ENCODE data around the gene TBR1. TPM values are rescaled to one million over a fixed set of nuclear protein-coding genes. Genes with fewer than 3 reads are reported as not detected.

Gene TBR1
- total RNA-seq, 1 donor from 2014 or later = not detected

GRCh38 chr2:161388146-161388779 is 27.8 kb upstream of the TBR1 start:
- no peak overlapping the region for H2AFZ ChIP-seq (replicated peaks)
- no peaks in the 10 kb centered on the region for H3K27me3 ChIP-seq
- H4K20me1 ChIP-seq (ENCODE audit: low read depth) = no peaks in the 10 kb centered on the region
- no peaks in the 10 kb centered on the region for H3K9me3 Mint-ChIP-seq
- H3K4me1 ChIP-seq = no peaks in the 10 kb centered on the region
- H3K36me3 ChIP-seq = peaks cover 3% of the 10 kb centered on the region
- no peaks in the 10 kb centered on the region for H3K79me2 ChIP-seq (ENCODE audit: low read depth)
- no peak overlapping the region for H3K4me3 ChIP-seq
- H3K4me3 Mint-ChIP-seq = no peak overlapping the region
- H3K9ac ChIP-seq = no peak overlapping the region
- peaks cover 16% of the 10 kb centered on the region for H3K36me3 Mint-ChIP-seq
- no peaks in the 10 kb centered on the region for H3K9me3 ChIP-seq (ENCODE audit: low read depth)
- no peak overlapping the region for H3K4me2 ChIP-seq
- no peaks in the 10 kb centered on the region for H3K4me1 Mint-ChIP-seq
- no peak for DNase-seq (ENCODE audit: low spot score)
- H3F3A ChIP-seq (ENCODE audit: low read depth) = no peaks in the 10 kb centered on the region
- no peak overlapping the region for H3K27ac Mint-ChIP-seq
- no peak overlapping the region for H3K27ac ChIP-seq
- TF ChIP-seq CTCF (IDR thresholded peaks at IDR 0.05) = no peak
- no peak for TF ChIP-seq EZH2 (IDR thresholded peaks at IDR 0.05)
- no peak for TF ChIP-seq EZH2phosphoT487 (IDR thresholded peaks at IDR 0.05)
- H3K27me3 Mint-ChIP-seq (ENCODE audit: insufficient read depth, low read depth) = no peaks in the 10 kb centered on the region

- DNase-seq (ENCODE audit: low spot score) = no peak
- Mint-ChIP-seq H3K27ac (no peak overlapping the region), H3K9me3 (no peaks in the 10 kb centered on the region)
Observed at GRCh38 chr2:161391737-161392506, 24.2 kb upstream of the TBR1 start.

DNA sequence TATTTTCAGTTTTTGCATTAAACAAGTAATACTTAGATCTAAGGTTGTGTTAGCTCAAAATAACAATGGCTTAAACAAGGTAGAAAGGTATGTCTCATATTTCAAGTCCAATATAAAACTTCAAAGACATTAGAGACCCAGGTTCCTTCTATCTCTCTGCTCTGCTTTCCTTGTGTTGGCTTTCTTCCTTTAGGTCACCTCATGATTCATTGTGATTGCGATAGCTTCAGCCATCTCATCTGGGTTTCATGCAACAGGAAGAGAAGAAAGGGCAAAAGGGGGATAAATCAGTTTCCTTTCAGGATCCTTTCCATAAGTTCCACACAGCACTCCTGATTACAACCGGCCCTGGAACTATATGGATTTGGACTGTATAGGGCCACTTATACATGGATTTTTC is 16.0 kb upstream of the TBR1 start:
- H3K9me3 Mint-ChIP-seq = no peaks in the 10 kb centered on the region
- H3K4me3 Mint-ChIP-seq = no peak overlapping the region
- DNase-seq (ENCODE audit: low spot score) = no peak
- no peak overlapping the region for H3K27ac ChIP-seq
- H3K4me1 ChIP-seq = no peaks in the 10 kb centered on the region
- no peaks in the 10 kb centered on the region for H3K9me3 ChIP-seq (ENCODE audit: low read depth)
- no peaks in the 10 kb centered on the region for H3K27me3 ChIP-seq
- no peak overlapping the region for H2AFZ ChIP-seq (replicated peaks)
- no peaks in the 10 kb centered on the region for H3F3A ChIP-seq (ENCODE audit: low read depth)
- no peaks in the 10 kb centered on the region for H3K79me2 ChIP-seq (ENCODE audit: low read depth)
- H3K9ac ChIP-seq = no peak overlapping the region
- no peak overlapping the region for H3K4me3 ChIP-seq
- no peaks in the 10 kb centered on the region for H3K4me1 Mint-ChIP-seq
- no peak for TF ChIP-seq CTCF (IDR thresholded peaks at IDR 0.05)
- TF ChIP-seq EZH2phosphoT487 (IDR thresholded peaks at IDR 0.05) = no peak
- TF ChIP-seq EZH2 (IDR thresholded peaks at IDR 0.05) = no peak
- peaks cover 12% of the 10 kb centered on the region for H3K36me3 ChIP-seq
- H3K27ac Mint-ChIP-seq = no peak overlapping the region
- peaks cover 23% of the 10 kb centered on the region for H3K36me3 Mint-ChIP-seq
- H3K4me2 ChIP-seq = no peak overlapping the region
- peaks cover 5% of the 10 kb centered on the region for H4K20me1 ChIP-seq (ENCODE audit: low read depth)
- no peaks in the 10 kb centered on the region for H3K27me3 Mint-ChIP-seq (ENCODE audit: insufficient read depth, low read depth)

More at GRCh38 chr2:161391737-161392506, 24.2 kb upstream of the TBR1 start:
- Mint-ChIP-seq H3K27me3 (ENCODE audit: insufficient read depth, low read depth) (no peaks in the 10 kb centered on the region), H3K36me3 (peaks cover 24% of the 10 kb centered on the region), H3K4me1 (no peaks in the 10 kb centered on the region), H3K4me3 (no peak overlapping the region)
- Histone ChIP-seq H2AFZ (replicated peaks) (no peak overlapping the region), H3F3A (ENCODE audit: low read depth) (no peaks in the 10 kb centered on the region), H3K27ac (no peak overlapping the region), H4K20me1 (ENCODE audit: low read depth) (no peaks in the 10 kb centered on the region), H3K79me2 (ENCODE audit: low read depth) (no peaks in the 10 kb centered on the region), H3K27me3 (no peaks in the 10 kb centered on the region), H3K36me3 (peaks cover 7% of the 10 kb centered on the region), H3K4me2 (no peak overlapping the region), H3K9ac (no peak overlapping the region), H3K4me3 (no peak overlapping the region), H3K9me3 (ENCODE audit: low read depth) (no peaks in the 10 kb centered on the region), H3K4me1 (no peaks in the 10 kb centered on the region)
- TF ChIP-seq EZH2phosphoT487 (IDR thresholded peaks at IDR 0.05) (no peak), CTCF (IDR thresholded peaks at IDR 0.05) (no peak), EZH2 (IDR thresholded peaks at IDR 0.05) (no peak)
